Vagina (tissue), 2 donors: ENCODE data around the gene DOK6.

ENCODE experiments used
- POLR2A ChIP-seq, 2 donors: fragments of 450-650 bp; IDR thresholded peaks; one replicate each; pipeline ENCODE4 v1.6.1; 2017; ENCODE audit warnings: antibody characterized with exemption in 2 of 2, mild to moderate bottlenecking in 2 of 2, moderate library complexity in 2 of 2
- POLR2AphosphoS5 ChIP-seq, 2 donors: sonication (generic); formaldehyde crosslinking; IDR thresholded peaks; one replicate each; pipeline ENCODE4 v1.9.0; 2017; ENCODE audit warnings: antibody characterized with exemption in 2 of 2, mild to moderate bottlenecking in 2 of 2, low read depth in 1 of 2; ENCODE audit not compliant: insufficient read depth in 1 of 2
- TF ChIP-seq, protein P1 (sequence below), 3 experiments: fragments of 450-650 bp in 2 of 3; fragments of 200-600 bp in 1 of 3; sonication (generic) in 1 of 3; IDR thresholded peaks; one replicate each; pipeline ENCODE4 v1.5.1; 2017 to 2019; ENCODE audit warnings: antibody characterized with exemption in 3 of 3, mild to moderate bottlenecking in 2 of 3, moderate library complexity in 2 of 3

DNA sequence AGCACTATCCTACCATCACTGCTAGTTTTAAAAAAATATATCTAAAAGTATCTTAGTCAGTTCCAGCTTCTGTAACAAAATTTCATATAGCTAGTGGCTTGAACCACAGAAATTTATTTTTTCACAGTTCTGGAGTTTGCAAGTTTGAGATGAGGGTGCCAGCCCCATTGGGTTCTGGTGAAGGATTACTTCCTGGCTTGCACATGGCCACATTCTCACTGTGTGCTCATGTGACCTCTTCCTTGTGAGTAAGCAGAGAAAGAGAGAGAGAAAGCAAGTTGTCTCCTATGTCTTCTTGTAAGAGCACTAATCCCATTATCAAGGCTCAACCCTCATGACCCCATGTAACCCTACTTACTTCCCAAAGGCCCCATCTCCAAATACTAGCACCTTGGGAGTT lies 158.9 kb downstream of the DOK6 start:
- TF ChIP-seq, protein P1, sequence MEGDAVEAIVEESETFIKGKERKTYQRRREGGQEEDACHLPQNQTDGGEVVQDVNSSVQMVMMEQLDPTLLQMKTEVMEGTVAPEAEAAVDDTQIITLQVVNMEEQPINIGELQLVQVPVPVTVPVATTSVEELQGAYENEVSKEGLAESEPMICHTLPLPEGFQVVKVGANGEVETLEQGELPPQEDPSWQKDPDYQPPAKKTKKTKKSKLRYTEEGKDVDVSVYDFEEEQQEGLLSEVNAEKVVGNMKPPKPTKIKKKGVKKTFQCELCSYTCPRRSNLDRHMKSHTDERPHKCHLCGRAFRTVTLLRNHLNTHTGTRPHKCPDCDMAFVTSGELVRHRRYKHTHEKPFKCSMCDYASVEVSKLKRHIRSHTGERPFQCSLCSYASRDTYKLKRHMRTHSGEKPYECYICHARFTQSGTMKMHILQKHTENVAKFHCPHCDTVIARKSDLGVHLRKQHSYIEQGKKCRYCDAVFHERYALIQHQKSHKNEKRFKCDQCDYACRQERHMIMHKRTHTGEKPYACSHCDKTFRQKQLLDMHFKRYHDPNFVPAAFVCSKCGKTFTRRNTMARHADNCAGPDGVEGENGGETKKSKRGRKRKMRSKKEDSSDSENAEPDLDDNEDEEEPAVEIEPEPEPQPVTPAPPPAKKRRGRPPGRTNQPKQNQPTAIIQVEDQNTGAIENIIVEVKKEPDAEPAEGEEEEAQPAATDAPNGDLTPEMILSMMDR (IDR thresholded peaks at IDR 0.05): no peak
- TF ChIP-seq POLR2A (IDR thresholded peaks at IDR 0.05) (no peak), POLR2AphosphoS5 (IDR thresholded peaks at IDR 0.05; ENCODE audit: insufficient read depth in 1 of 2, low read depth in 1 of 2) (no peak)
